Ishikawa (cell line): ENCODE data around the gene LRRC49.

Experiments
- EP300 ChIP-seq: IDR thresholded peaks from 2 replicates; pipeline ENCODE4 v1.6.1; 2012; ENCODE audit warnings: borderline replicate concordance
- MAX ChIP-seq: IDR thresholded peaks from 2 replicates; pipeline ENCODE4 v1.6.1; 2012
- RAD21 ChIP-seq: IDR thresholded peaks from 2 replicates; pipeline ENCODE4 v1.6.1; 2012; ENCODE audit warnings: low read depth

- no peak for TF ChIP-seq RAD21
- no peak for TF ChIP-seq EP300
- TF ChIP-seq MAX: no peak
Observed at GRCh38 chr15:71002316-71002715, 109.7 kb downstream of the LRRC49 start.
